Stimulated activated CD4-positive, alpha-beta T cell treated with anti-CD3 and anti-CD28 coated beads, Interleukin-1b, Interleukin-23, amount 100 ng/mL, for 24 hours (primary cell): ENCODE results near the gene ZFP36L2.

Experiments used
- DNase-seq, 4 experiments: peaks; one replicate each; pipeline ENCODE4 v3.0.0-alpha.2; 2020; ENCODE audit warnings: low read depth in 4 of 4, low spot score in 1 of 4

Gene ZFP36L2

DNA sequence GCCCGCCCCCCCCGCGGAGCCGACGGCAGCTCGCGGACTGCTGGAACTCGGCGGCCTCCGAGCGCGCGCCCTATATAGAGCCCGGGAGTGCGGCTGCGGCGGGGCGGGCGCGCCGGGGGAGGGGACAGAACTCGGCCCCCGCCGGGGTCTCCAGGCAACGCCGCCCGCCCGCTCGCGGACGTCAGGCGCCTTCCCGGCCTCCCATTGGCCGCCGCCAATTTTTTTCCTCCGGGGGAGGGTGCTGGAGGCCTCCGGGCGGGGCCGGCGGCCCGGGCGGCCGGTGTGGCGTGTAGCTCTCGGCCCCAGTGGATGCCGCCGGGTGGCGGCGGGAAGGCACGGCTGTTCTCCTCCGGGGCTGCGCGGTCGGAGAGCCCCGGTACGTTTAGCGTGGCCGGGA is at the start of gene ZFP36L2:
TSS of gene ZFP36L2 (minus strand) at position 49 of the 397 bp plus-strand sequence. CDS start 291 bp downstream, outside the sequence.
- peak; percentile 75 to 92 (median 90) for DNase-seq

DNA sequence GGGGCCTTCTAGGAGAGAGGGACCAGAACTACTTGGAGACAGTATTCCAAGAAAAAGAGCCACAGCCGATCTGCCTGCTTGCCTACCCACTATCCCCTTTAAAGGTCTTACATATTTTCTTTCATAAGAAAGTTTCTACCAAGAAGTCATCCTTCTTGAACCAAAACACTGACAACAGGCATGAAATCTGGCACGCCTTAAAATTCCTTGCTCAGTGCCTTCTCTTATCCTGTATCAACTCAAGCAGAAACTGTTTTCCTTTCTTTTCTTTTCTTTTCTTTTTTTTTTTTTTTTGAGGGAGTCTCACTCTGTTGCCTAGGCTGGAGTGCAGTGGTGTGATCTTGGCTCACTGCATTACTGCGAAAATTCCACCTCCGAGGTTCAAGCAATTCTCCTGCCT is 48.3 kb upstream of the ZFP36L2 start:
- no peak for DNase-seq

- no peak for DNase-seq
Observed at GRCh38 chr2:43274055-43274454, 47.6 kb upstream of the ZFP36L2 start.

DNA sequence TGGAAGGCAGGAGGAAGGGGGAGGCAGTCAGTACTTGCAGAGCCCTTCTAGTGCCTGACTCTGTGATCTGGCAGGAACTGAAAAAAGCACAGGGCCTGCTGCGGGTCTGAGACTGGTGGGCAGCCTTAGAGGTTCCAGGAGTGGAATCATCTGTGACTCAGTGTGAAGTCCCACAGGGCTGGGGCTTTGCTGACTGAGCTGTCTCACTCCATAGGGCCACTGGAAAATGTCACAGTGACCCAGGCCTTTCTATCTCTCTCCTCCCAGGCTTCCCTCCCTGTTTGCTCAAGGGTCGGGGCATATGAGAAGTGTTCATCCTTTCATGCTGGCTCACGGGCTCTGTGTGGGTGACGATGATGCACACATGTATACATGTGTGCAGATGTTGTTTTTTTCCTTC is 47.1 kb upstream of the ZFP36L2 start:
- DNase-seq = no peak

DNA sequence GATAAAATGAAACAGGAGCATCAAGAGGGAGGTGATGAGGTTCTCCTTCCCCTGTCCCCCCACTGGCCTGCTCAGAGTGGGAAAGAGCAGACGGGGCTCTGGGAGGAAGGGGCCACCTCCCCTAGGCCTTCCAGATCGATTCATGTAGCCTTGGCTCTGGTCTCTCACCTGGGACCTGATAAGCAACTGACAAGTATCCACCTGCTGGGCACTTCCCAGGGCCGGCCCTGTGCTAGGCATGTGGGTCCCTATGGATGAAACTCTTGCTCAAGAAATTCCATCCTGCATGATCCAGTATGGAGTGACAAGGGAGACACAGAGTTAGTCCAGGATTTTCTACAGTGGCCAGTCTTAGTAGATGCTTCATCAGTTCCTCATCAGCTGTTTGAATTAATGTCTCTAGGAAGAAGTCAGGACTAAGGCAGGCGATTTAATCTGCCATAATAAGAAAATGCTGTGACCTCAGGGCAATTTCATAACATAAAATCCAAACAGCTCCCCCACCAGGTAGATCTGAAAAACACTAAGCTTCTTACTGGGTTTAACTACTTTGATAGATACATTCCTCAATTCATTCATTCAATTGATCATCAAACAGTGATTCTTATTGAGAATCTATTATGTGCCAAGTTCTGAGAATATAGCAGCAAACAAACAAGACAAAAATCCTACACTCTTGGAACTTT is 44.7 kb upstream of the ZFP36L2 start:
- no peak for DNase-seq

GRCh38 chr2:43270461-43270860 is 44.1 kb upstream of the ZFP36L2 start:
- DNase-seq = no peak

DNA sequence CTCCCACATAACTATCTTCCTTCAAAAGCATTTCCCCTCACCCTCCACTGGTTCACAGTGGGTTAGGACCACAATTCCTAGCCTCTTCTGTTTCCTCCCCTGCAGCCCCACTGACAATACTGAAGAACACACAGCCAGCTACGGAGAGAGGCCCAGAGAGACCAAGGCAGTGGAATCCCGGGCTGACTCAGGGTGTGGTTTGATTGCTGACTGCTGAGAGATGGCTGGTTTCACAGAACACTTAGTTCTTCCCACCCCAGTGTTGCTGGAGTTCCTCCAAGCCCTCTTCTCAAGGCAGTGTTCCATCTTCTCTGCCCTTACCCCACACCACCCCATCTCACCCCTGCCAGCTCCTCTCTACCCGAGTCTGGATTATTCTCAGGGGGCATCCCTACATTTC is 43.3 kb upstream of the ZFP36L2 start:
- DNase-seq = no peak

- no peak for DNase-seq
Observed at GRCh38 chr2:43269074-43269572, 42.7 kb upstream of the ZFP36L2 start.

GRCh38 chr2:43268066-43268953 is 41.9 kb upstream of the ZFP36L2 start:
- no peak for DNase-seq

DNA sequence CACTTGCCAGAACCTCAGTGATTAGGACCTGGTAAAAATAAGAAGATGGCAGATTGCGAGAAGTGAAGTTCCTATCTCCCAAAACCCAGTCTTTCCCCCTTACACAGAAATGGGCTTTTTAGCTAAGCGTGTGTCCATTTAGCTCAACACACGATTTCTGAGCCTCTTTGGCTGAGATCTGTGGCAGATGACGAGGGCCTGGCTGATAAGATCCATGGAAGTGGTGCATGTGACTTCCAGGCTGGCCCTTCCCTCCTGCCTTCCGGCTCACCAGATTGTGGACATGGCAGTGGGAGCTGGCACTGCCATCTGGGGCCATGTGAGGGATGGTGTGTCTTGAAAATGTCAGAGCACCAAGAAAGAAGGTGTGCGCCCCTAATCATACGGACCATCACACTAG is 41.0 kb upstream of the ZFP36L2 start:
- no peak for DNase-seq

DNA sequence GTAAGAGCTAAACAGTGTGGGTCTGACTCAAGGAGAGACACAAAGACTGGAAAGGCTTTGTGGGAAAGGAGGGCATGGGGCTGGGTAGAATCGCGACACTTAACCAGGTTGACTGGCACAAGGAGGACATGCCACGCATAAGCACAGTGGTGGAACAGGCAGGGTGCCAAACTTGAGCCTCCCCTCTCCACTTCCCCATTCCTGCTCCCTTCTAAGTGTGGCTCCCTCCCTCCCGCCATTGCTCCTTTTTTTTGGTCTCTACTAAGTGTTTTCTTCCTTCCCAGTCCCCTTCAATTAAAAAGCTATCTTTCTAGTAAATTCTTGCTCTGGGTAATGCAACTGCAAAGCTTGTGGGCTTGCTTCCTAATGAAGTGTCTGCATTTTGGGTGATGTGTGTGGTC is 40.3 kb upstream of the ZFP36L2 start:
- DNase-seq = no peak

GRCh38 chr2:43265421-43265820 is 39.0 kb upstream of the ZFP36L2 start:
- no peak for DNase-seq

DNA sequence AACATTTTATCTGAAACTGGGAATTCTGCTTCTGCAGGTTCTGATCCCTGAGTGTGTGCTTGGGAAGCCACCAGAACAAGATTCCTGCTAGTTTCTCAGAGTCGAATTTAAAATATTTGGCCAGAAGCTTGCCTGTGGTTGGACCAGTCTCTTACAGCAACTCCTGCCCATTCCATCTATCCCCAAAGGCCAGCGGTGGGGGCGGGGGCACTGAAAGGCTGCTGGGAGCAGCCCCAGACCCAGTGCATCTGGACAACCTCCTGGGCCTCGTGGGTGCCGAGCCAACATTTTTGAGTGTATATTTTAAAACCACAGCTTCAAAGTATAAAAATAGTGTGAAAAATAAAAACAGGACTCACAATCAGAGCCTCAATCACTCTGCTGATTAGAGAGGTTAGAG is 38.6 kb upstream of the ZFP36L2 start:
- no peak for DNase-seq

GRCh38 chr2:43262951-43263350 is 36.5 kb upstream of the ZFP36L2 start:
- DNase-seq = no peak

- no peak for DNase-seq
Observed at GRCh38 chr2:43262239-43262638, 35.8 kb upstream of the ZFP36L2 start.

DNA sequence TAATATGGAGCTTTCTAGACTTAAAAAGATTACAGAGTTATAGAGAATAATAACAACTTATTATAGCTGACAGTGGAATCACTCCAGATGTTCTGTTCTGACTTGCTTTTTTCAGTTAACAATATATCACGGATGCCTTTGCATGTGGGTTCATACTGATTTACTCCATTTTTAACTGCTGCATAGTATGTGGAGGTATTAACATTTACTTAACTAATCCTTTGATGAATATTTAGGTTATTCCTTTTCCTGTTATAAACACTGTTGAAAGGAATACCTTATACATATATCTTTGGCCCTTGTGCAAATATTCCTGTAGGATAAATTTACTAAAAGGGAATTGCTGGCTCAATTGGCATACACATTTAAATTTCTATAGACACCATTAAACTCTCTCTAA is 33.1 kb upstream of the ZFP36L2 start:
- no peak for DNase-seq

DNA sequence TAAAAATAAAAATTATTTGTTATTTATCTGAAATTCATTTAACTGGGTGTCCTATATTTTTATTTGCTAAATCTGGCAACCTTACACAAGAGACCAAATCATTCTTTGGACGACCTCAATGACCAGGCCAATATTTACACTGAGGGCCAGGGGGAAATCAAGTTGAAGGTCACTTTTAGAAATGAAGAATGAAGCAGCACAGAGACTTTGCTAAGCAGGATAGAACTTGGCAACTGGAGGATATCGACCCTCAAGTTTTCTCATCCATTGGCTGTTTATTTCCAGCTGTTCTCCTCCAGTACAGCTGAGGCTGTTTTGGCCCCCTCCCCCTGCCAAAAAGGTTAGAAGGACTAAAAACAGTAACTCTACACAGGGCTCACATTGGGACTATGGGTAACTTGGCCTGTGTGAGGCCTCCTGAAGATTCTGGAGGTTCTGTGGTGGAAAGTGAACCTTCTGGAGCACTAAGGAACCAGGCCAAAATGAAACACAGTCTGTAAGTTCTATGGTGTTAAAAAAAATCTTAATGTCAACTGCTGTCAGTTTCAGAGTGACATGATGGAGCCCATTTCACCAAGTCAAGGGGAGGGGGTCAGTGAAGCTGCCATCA is 32.2 kb upstream of the ZFP36L2 start:
- DNase-seq = no peak

GRCh38 chr2:43255296-43255910 is 29.0 kb upstream of the ZFP36L2 start:
- no peak for DNase-seq

DNA sequence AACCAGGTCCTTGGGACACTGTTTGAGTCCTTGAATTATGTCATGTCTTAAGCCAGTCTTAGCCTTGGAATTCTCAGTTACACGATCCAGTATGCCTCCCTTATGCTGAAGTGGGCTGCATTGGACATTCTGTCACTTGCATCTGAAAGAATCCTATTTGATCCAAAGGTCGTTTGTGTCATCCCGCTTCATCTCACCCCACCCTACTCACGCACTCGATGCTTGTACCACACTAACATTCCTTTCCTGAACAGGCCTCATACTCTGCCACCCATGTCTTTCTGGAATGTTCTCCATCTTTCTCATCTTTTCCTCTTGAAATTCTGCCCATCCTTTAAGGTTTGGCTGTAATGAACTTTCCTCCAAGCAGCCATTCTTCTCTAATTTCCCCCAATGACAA is 27.9 kb upstream of the ZFP36L2 start:
- no peak for DNase-seq

- no peak for DNase-seq
Observed at GRCh38 chr2:43251171-43251731, 24.8 kb upstream of the ZFP36L2 start.

DNA sequence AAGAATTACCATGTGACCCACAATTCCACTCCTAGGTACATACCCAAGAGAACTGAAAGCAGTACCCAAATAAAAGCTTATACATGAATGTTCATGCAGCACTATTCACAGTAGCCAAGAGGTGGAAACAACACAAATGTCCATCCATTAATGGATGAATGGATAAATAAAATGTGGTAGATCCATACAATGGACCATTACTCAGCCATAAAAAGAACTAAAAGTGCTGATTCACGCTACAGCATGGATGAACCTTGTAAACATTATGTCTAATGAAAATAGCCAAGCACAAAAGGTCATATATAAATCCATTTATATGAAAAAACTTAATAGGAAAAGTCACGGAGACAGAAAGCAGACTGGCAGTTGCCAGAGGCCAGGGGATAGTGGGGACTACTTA is 23.6 kb upstream of the ZFP36L2 start:
- DNase-seq = no peak
